Thyroid gland (tissue), 4 donors: ENCODE results near the gene ATXN1. TPM values are rescaled to one million over a fixed set of nuclear protein-coding genes. Genes with fewer than 3 reads are reported as not detected.

Source experiments
- DNase-seq, 2 donors: peaks; one replicate each; pipeline ENCODE4 v3.0.0-alpha.2; 2019
- H3K27ac ChIP-seq, 3 donors: fragments of 200-600 bp; sonication (generic); 1 replicate in 2 of 3; 2 replicates in 1 of 3; pipeline ENCODE4 v1.5.1; 2016 to 2019; ENCODE audit warnings: mild to moderate bottlenecking in 1 of 3, moderate library complexity in 1 of 3
- H3K27me3 ChIP-seq: fragments of 200-600 bp; sonication (generic); one replicate; pipeline ENCODE4 v1.5.1; 2019
- H3K36me3 ChIP-seq, 2 donors: fragments of 200-600 bp; sonication (generic); one replicate each; pipeline ENCODE4 v1.5.1; 2016 to 2019
- H3K4me1 ChIP-seq, 2 donors: fragments of 200-600 bp; sonication (generic); one replicate each; pipeline ENCODE4 v1.5.1; 2017 to 2019
- H3K4me3 ChIP-seq, 3 donors: fragments of 200-600 bp; sonication (generic); replicated peaks in 1 of 3; 1 replicate in 2 of 3; 2 replicates in 1 of 3; pipeline ENCODE4 v1.5.1; 2016; ENCODE audit warnings: mild to moderate bottlenecking in 1 of 3
- H3K9me3 ChIP-seq: fragments of 200-600 bp; sonication (generic); one replicate; pipeline ENCODE4 v1.5.1; 2017
- CTCF ChIP-seq, 6 experiments: fragments of 200-600 bp in 3 of 6; fragments of 450-650 bp in 3 of 6; sonication (generic) in 3 of 6; IDR thresholded peaks; one replicate each; pipeline ENCODE4 v1.5.1; 2016 to 2019; ENCODE audit warnings: antibody characterized with exemption in 6 of 6, mild to moderate bottlenecking in 2 of 6, inconsistent platforms in 1 of 6, moderate library complexity in 1 of 6
- POLR2A ChIP-seq, 2 donors: fragments of 450-650 bp; IDR thresholded peaks; one replicate each; pipeline ENCODE4 v1.6.1; 2017; ENCODE audit warnings: antibody characterized with exemption in 2 of 2, mild to moderate bottlenecking in 2 of 2, moderate library complexity in 1 of 2
- WGBS, 2 donors: methylation state at CpG; one replicate each; pipeline ENCODE4 v1.1.5; 2017; 5-methylcytosine and 5-hydroxymethylcytosine counted together
- intact Hi-C: fragments of 100-400 bp; cut with DNase I; formaldehyde crosslinking; loops from one replicate; pipeline ENCODE4 v1.15.1; 2023
- total RNA-seq, 4 donors: library from RNA; depleted of rRNA; stranded (reverse); fragments of >200 nt; gene quantifications; one replicate each; pipeline ENCODE4 v1.2.3, GENCODE V29; 2016

Gene ATXN1
- total RNA-seq, 4 donors from 2014 or later: 62.1 to 88.1 (median 83.0) TPM

- no peaks in the 10 kb centered on the region for H3K9me3 ChIP-seq
- H3K27ac ChIP-seq: no peak overlapping the region
- DNase-seq: no peak
- no peak overlapping the region for H3K4me3 ChIP-seq
- intact Hi-C loops: loop anchor here (5.0 kb wide), 1 partner anchor 245 kb away; no protein-coding TSS in a partner anchor
- no peaks in the 10 kb centered on the region for H3K27me3 ChIP-seq
- H3K36me3 ChIP-seq: no peaks in the 10 kb centered on the region
- peaks cover 20 to 39% of the 10 kb centered on the region in 2 donors for H3K4me1 ChIP-seq
- TF ChIP-seq POLR2A (IDR thresholded peaks at IDR 0.05) (no peak), CTCF (IDR thresholded peaks at IDR 0.05) (no peak)
- 79 to 80% methylated on average over 6 of the region's 6 CpGs for WGBS, 2 donors
These were observed 248.5 kb downstream of the ATXN1 start for GRCh38 chr6:16512544-16513290.

GRCh38 chr6:16511723-16512489 is 249.4 kb downstream of the ATXN1 start:
- Histone ChIP-seq H3K4me3 (no peak overlapping the region), H3K4me1 (peaks cover 20 to 39% of the 10 kb centered on the region in 2 donors), H3K9me3 (no peaks in the 10 kb centered on the region), H3K36me3 (no peaks in the 10 kb centered on the region), H3K27ac (peak overlapping the region in 2 of 3 donors; percentile 1 to 2), H3K27me3 (no peaks in the 10 kb centered on the region)
- WGBS, 2 donors: 75% methylated on average over 10 of the region's 10 CpGs
- DNase-seq: no peak
- intact Hi-C loops: loop anchor here (5.0 kb wide), 1 partner anchor 245 kb away; no protein-coding TSS in a partner anchor
- TF ChIP-seq POLR2A (IDR thresholded peaks at IDR 0.05) (no peak), CTCF (IDR thresholded peaks at IDR 0.05) (no peak)

GRCh38 chr6:16511040-16511660 is 250.1 kb downstream of the ATXN1 start:
- peak in 1 of 2 donors; percentile 13 for DNase-seq
- intact Hi-C loops: loop anchor here (5.0 kb wide), 1 partner anchor 246 kb away; no protein-coding TSS in a partner anchor

GRCh38 chr6:16510245-16510644 is 251.0 kb downstream of the ATXN1 start:
- intact Hi-C loops: loop anchor here (5.0 kb wide), 1 partner anchor 247 kb away; no protein-coding TSS in a partner anchor
- H3K4me1 ChIP-seq: peaks cover 27 to 46% of the 10 kb centered on the region in 2 donors
- no peaks in the 10 kb centered on the region for H3K27me3 ChIP-seq
- 27 to 45% methylated on average over 2 of the region's 2 CpGs for WGBS, 2 donors
- DNase-seq: no peak
- H3K9me3 ChIP-seq: no peaks in the 10 kb centered on the region
- H3K36me3 ChIP-seq: no peaks in the 10 kb centered on the region
- TF ChIP-seq CTCF (IDR thresholded peaks at IDR 0.05) (no peak), POLR2A (IDR thresholded peaks at IDR 0.05) (no peak)
- no peak overlapping the region for H3K4me3 ChIP-seq
- peak overlapping the region; percentile 2 to 30 (median 4) for H3K27ac ChIP-seq

More at GRCh38 chr6:16511040-16511660, 250.1 kb downstream of the ATXN1 start:
- no peak overlapping the region for H3K4me3 ChIP-seq
- TF ChIP-seq CTCF (IDR thresholded peaks at IDR 0.05) (peak in 4 of 6 experiments; percentile 50 to 67 (median 54)), POLR2A (IDR thresholded peaks at IDR 0.05) (no peak)
- peaks cover 20 to 39% of the 10 kb centered on the region in 2 donors for H3K4me1 ChIP-seq
- 52 to 56% methylated on average over 4 of the region's 4 CpGs for WGBS, 2 donors
- peak overlapping the region; percentile 2 to 30 (median 4) for H3K27ac ChIP-seq
- no peaks in the 10 kb centered on the region for H3K27me3 ChIP-seq
- no peaks in the 10 kb centered on the region for H3K36me3 ChIP-seq
- H3K9me3 ChIP-seq: no peaks in the 10 kb centered on the region
